Subcutaneous abdominal adipose tissue (tissue), 5 donors: ENCODE measurements around the gene PDGFA.

Experiments
- H3K27ac ChIP-seq: one replicate; pipeline ENCODE4 v1.7.0; 2013; ENCODE audit warnings: low read depth, mild to moderate bottlenecking, inconsistent platforms, low read length, moderate library complexity
- H3K27me3 ChIP-seq, 5 donors: one replicate each; pipeline ENCODE4 v1.7.0; 2013; ENCODE audit warnings: low read length in 5 of 5, inconsistent platforms in 1 of 5; ENCODE audit not compliant: control insufficient read depth in 5 of 5, insufficient read depth in 4 of 5
- H3K36me3 ChIP-seq, 5 donors: one replicate each; pipeline ENCODE4 v1.7.0; 2013; ENCODE audit warnings: low read length in 5 of 5; ENCODE audit not compliant: control insufficient read depth in 5 of 5, insufficient read depth in 5 of 5
- H3K4me1 ChIP-seq, 5 donors: one replicate each; pipeline ENCODE4 v1.7.0; 2013; ENCODE audit warnings: low read length in 5 of 5, mild to moderate bottlenecking in 3 of 5, moderate library complexity in 1 of 5; ENCODE audit not compliant: control insufficient read depth in 5 of 5, insufficient read depth in 5 of 5
- H3K4me3 ChIP-seq, 5 donors: one replicate each; pipeline ENCODE4 v1.7.0; 2013; ENCODE audit warnings: low read length in 5 of 5, low read depth in 1 of 5
- H3K9ac ChIP-seq, 5 donors: one replicate each; pipeline ENCODE4 v1.7.0; 2013; ENCODE audit warnings: low read length in 5 of 5, mild to moderate bottlenecking in 4 of 5, moderate library complexity in 3 of 5
- H3K9me3 ChIP-seq, 5 donors: one replicate each; pipeline ENCODE4 v1.7.0; 2013; ENCODE audit warnings: low read length in 5 of 5; ENCODE audit not compliant: control insufficient read depth in 5 of 5
- donor health status: healthy.
- donor health status: healthy.
- donor health status: healthy.
- donor health status: healthy.
- donor health status: healthy.

PDGFA gene

GRCh38 chr7:561631-562373 is 42.2 kb upstream of the PDGFA start:
- Histone ChIP-seq H3K4me1 (peaks cover 0 to 4% (median 0%) of the 10 kb centered on the region in 5 donors), H3K36me3 (no peaks in the 10 kb centered on the region), H3K27me3 (peaks cover 0 to 2% (median 0%) of the 10 kb centered on the region in 5 donors), H3K27ac (no peak overlapping the region), H3K9me3 (peaks cover 0 to 5% (median 0%) of the 10 kb centered on the region in 5 donors), H3K4me3 (no peak overlapping the region), H3K9ac (no peak overlapping the region)

GRCh38 chr7:560966-561630 is 41.5 kb upstream of the PDGFA start:
- peaks cover 0 to 4% (median 0%) of the 10 kb centered on the region in 5 donors for H3K4me1 ChIP-seq
- H3K27me3 ChIP-seq, result peaks cover 0 to 4% (median 0%) of the 10 kb centered on the region in 5 donors
- no peak overlapping the region for H3K9ac ChIP-seq
- no peak overlapping the region for H3K27ac ChIP-seq
- peaks cover 0 to 5% (median 0%) of the 10 kb centered on the region in 5 donors for H3K9me3 ChIP-seq
- H3K4me3 ChIP-seq, result no peak overlapping the region
- no peaks in the 10 kb centered on the region for H3K36me3 ChIP-seq

- H3K9me3 ChIP-seq, result peaks cover 0 to 5% (median 3%) of the 10 kb centered on the region in 5 donors
- H3K4me3 ChIP-seq, result no peak overlapping the region
- no peak overlapping the region for H3K9ac ChIP-seq
- H3K27me3 ChIP-seq, result peaks cover 0 to 5% (median 0%) of the 10 kb centered on the region in 5 donors
- H3K4me1 ChIP-seq, result peaks cover 0 to 2% (median 0%) of the 10 kb centered on the region in 5 donors
- no peak overlapping the region for H3K27ac ChIP-seq
- H3K36me3 ChIP-seq, result no peaks in the 10 kb centered on the region
Observed at GRCh38 chr7:559396-559705, 39.7 kb upstream of the PDGFA start.

- peaks cover 0 to 5% (median 3%) of the 10 kb centered on the region in 5 donors for H3K9me3 ChIP-seq
- no peak overlapping the region for H3K27ac ChIP-seq
- peaks cover 0 to 5% (median 2%) of the 10 kb centered on the region in 5 donors for H3K27me3 ChIP-seq
- no peaks in the 10 kb centered on the region for H3K4me1 ChIP-seq
- H3K36me3 ChIP-seq, result no peaks in the 10 kb centered on the region
- no peak overlapping the region for H3K9ac ChIP-seq
- no peak overlapping the region for H3K4me3 ChIP-seq
Observed at GRCh38 chr7:557558-557881, 37.9 kb upstream of the PDGFA start.

- peaks cover 0 to 5% (median 3%) of the 10 kb centered on the region in 5 donors for H3K9me3 ChIP-seq
- no peaks in the 10 kb centered on the region for H3K4me1 ChIP-seq
- H3K27ac ChIP-seq, result no peak overlapping the region
- H3K36me3 ChIP-seq, result no peaks in the 10 kb centered on the region
- peaks cover 0 to 5% (median 2%) of the 10 kb centered on the region in 5 donors for H3K27me3 ChIP-seq
- no peak overlapping the region for H3K4me3 ChIP-seq
- no peak overlapping the region for H3K9ac ChIP-seq
Observed at GRCh38 chr7:556837-557557, 37.4 kb upstream of the PDGFA start.

GRCh38 chr7:556291-556826 is 36.7 kb upstream of the PDGFA start:
- Histone ChIP-seq H3K9ac (no peak overlapping the region), H3K36me3 (no peaks in the 10 kb centered on the region)

GRCh38 chr7:555551-556160 is 36.0 kb upstream of the PDGFA start:
- Histone ChIP-seq H3K9me3 (peaks cover 0 to 5% (median 3%) of the 10 kb centered on the region in 5 donors), H3K9ac (no peak overlapping the region), H3K27ac (no peak overlapping the region), H3K4me1 (no peaks in the 10 kb centered on the region), H3K36me3 (no peaks in the 10 kb centered on the region), H3K27me3 (peaks cover 0 to 5% (median 2%) of the 10 kb centered on the region in 5 donors), H3K4me3 (no peak overlapping the region)

More at GRCh38 chr7:556291-556826, 36.7 kb upstream of the PDGFA start:
- peaks cover 0 to 5% (median 2%) of the 10 kb centered on the region in 5 donors for H3K27me3 ChIP-seq
- peaks cover 0 to 5% (median 3%) of the 10 kb centered on the region in 5 donors for H3K9me3 ChIP-seq
- H3K27ac ChIP-seq, result no peak overlapping the region
- H3K4me1 ChIP-seq, result no peaks in the 10 kb centered on the region
- no peak overlapping the region for H3K4me3 ChIP-seq

GRCh38 chr7:553636-554111 is 34.0 kb upstream of the PDGFA start:
- H3K27ac ChIP-seq, result no peak overlapping the region
- H3K27me3 ChIP-seq, result peaks cover 0 to 5% (median 2%) of the 10 kb centered on the region in 5 donors
- H3K4me3 ChIP-seq, result no peak overlapping the region
- H3K9me3 ChIP-seq, result peaks cover 0 to 5% (median 3%) of the 10 kb centered on the region in 5 donors
- H3K9ac ChIP-seq, result no peak overlapping the region
- H3K4me1 ChIP-seq, result no peaks in the 10 kb centered on the region
- no peaks in the 10 kb centered on the region for H3K36me3 ChIP-seq

GRCh38 chr7:552868-553635 is 33.4 kb upstream of the PDGFA start:
- Histone ChIP-seq H3K4me1 (no peaks in the 10 kb centered on the region), H3K4me3 (no peak overlapping the region), H3K36me3 (no peaks in the 10 kb centered on the region), H3K27ac (no peak overlapping the region), H3K9me3 (peaks cover 0 to 5% (median 3%) of the 10 kb centered on the region in 5 donors), H3K27me3 (peaks cover 0 to 5% (median 2%) of the 10 kb centered on the region in 5 donors), H3K9ac (no peak overlapping the region)
